Measurements from ENCODE around the gene FIBP. TPM values are rescaled to one million over a fixed set of nuclear protein-coding genes. Genes with fewer than 3 reads are reported as not detected.

FIBP gene
- polyA plus RNA-seq, 3 donors = 79.1 to 109 (median 101) TPM

- Histone ChIP-seq H3K9ac (ENCODE audit: insufficient read depth, low read length, poor library complexity, severe bottlenecking) (no peak overlapping the region), H2AFZ (ENCODE audit: insufficient read depth, low read depth, low read length, poor library complexity, severe bottlenecking) (no peak overlapping the region), H3K79me2 (ENCODE audit: insufficient read depth, low read length) (peaks cover 29% of the 10 kb centered on the region), H3K4me3 (replicated peaks in 1 of 3; ENCODE audit: low read depth in 2 of 3, low read length in 3 of 3) (no peak overlapping the region), H3K27ac (ENCODE audit: low read depth in 1 of 2, low read length in 2 of 2) (no peak overlapping the region), H3K36me3 (replicated peaks in 1 of 2; ENCODE audit: control insufficient read depth in 1 of 2, insufficient read depth in 2 of 2, low read length in 2 of 2) (peaks cover 12 to 28% of the 10 kb centered on the region in 2 donors), H3K4me1 (ENCODE audit: control insufficient read depth in 1 of 2, insufficient read depth in 2 of 2, low read length in 2 of 2) (peaks cover 29 to 38% of the 10 kb centered on the region in 2 donors), H4K20me1 (ENCODE audit: insufficient read depth, low read length) (no peaks in the 10 kb centered on the region), H3K27me3 (ENCODE audit: control insufficient read depth in 2 of 2, insufficient read depth in 2 of 2, low read length in 2 of 2) (no peaks in the 10 kb centered on the region), H3K4me2 (replicated peaks; ENCODE audit: extremely low read depth, low read length, poor library complexity, severe bottlenecking) (no peak overlapping the region), H3K9me3 (replicated peaks in 1 of 2; ENCODE audit: control insufficient read depth in 1 of 2, insufficient read depth in 1 of 2, low read length in 2 of 2) (no peaks in the 10 kb centered on the region)
- intact Hi-C loops (cut with micrococcal nuclease) = loop anchor here in 1 of 2 donors (5.0 kb wide), 2 partner anchors 35 to 40 kb away; partner anchors contain the start of genes FIBP and SART1
- H3K9me3 Mint-ChIP-seq = no peaks in the 10 kb centered on the region
- peak overlapping the region in 2 of 7 donors; percentile 42 to 51 for H3K27ac Mint-ChIP-seq
- H3K27me3 Mint-ChIP-seq (ENCODE audit: low read depth in 3 of 3) = peaks cover 0 to 2% (median 1%) of the 10 kb centered on the region in 3 donors
- peak overlapping the region in 1 of 2 donors; percentile 9 for H3K4me3 Mint-ChIP-seq
- TF ChIP-seq CTCF (IDR thresholded peaks at IDR 0.05) = no peak
- no peak for DNase-seq
- H3K4me1 Mint-ChIP-seq = peaks cover 29% of the 10 kb centered on the region
- peaks cover 26 to 30% of the 10 kb centered on the region in 2 donors for H3K36me3 Mint-ChIP-seq
- WGBS (ENCODE audit: insufficient coverage) = 27% methylated on average over 2 of the region's 3 CpGs
Measured at GRCh38 chr11:65922565-65922964, 34.3 kb upstream of the FIBP start.

GRCh38 chr11:65921876-65922275 is 33.6 kb upstream of the FIBP start:
- peak overlapping the region in 2 of 7 donors; percentile 54 to 61 for H3K27ac Mint-ChIP-seq
- Histone ChIP-seq H3K4me2 (replicated peaks; ENCODE audit: extremely low read depth, low read length, poor library complexity, severe bottlenecking) (no peak overlapping the region), H3K4me3 (replicated peaks in 1 of 3; ENCODE audit: low read depth in 2 of 3, low read length in 3 of 3) (no peak overlapping the region), H3K9me3 (replicated peaks in 1 of 2; ENCODE audit: control insufficient read depth in 1 of 2, insufficient read depth in 1 of 2, low read length in 2 of 2) (no peaks in the 10 kb centered on the region), H3K36me3 (replicated peaks in 1 of 2; ENCODE audit: control insufficient read depth in 1 of 2, insufficient read depth in 2 of 2, low read length in 2 of 2) (peaks cover 12 to 28% of the 10 kb centered on the region in 2 donors), H3K79me2 (ENCODE audit: insufficient read depth, low read length) (peaks cover 36% of the 10 kb centered on the region), H2AFZ (ENCODE audit: insufficient read depth, low read depth, low read length, poor library complexity, severe bottlenecking) (no peak overlapping the region), H3K27me3 (ENCODE audit: control insufficient read depth in 2 of 2, insufficient read depth in 2 of 2, low read length in 2 of 2) (no peaks in the 10 kb centered on the region), H3K4me1 (ENCODE audit: control insufficient read depth in 1 of 2, insufficient read depth in 2 of 2, low read length in 2 of 2) (peaks cover 30 to 38% of the 10 kb centered on the region in 2 donors), H3K27ac (ENCODE audit: low read depth in 1 of 2, low read length in 2 of 2) (no peak overlapping the region), H3K9ac (ENCODE audit: insufficient read depth, low read length, poor library complexity, severe bottlenecking) (no peak overlapping the region), H4K20me1 (ENCODE audit: insufficient read depth, low read length) (no peaks in the 10 kb centered on the region)
- TF ChIP-seq CTCF (IDR thresholded peaks at IDR 0.05) = no peak
- intact Hi-C loops (cut with micrococcal nuclease) = loop anchor here in 1 of 2 donors (5.0 kb wide), 2 partner anchors 35 to 40 kb away; partner anchors contain the start of genes FIBP and SART1
- WGBS (ENCODE audit: insufficient coverage) = 100% methylated on average over 10 of the region's 10 CpGs
- no peaks in the 10 kb centered on the region for H3K9me3 Mint-ChIP-seq
- H3K27me3 Mint-ChIP-seq (ENCODE audit: low read depth in 3 of 3) = peaks cover 0 to 2% (median 1%) of the 10 kb centered on the region in 3 donors
- peaks cover 30% of the 10 kb centered on the region for H3K4me1 Mint-ChIP-seq
- peaks cover 30 to 34% of the 10 kb centered on the region in 2 donors for H3K36me3 Mint-ChIP-seq
- no peak overlapping the region for H3K4me3 Mint-ChIP-seq
- DNase-seq = no peak

Measured in CD14-positive monocyte (primary cell).